ENCODE data around the gene TMPRSS7.
A peak's percentile ranks its signal among the peaks of the same experiment; 100 is the strongest.
"Not testable (repeated sequence)": the region's sequence is repeated elsewhere in the genome, so short reads cannot be mapped to it uniquely, and the experiment has no call there.

TMPRSS7 gene

GRCh38 chr3:112061152-112061551, 26.6 kb downstream of the TMPRSS7 start:
- DNase-seq (ENCODE audit: low spot score) (no peak), ATAC-seq (ENCODE audit: low read depth) (no peak)
- H3K27me3 ChIP-seq (ENCODE audit: insufficient read depth, poor library complexity, severe bottlenecking), result no peaks in the 10 kb centered on the region
- H3K27ac ChIP-seq (ENCODE audit: poor library complexity, severe bottlenecking), result no peak overlapping the region
- H3K9me3 ChIP-seq (ENCODE audit: severe bottlenecking), result no peaks in the 10 kb centered on the region
- peaks cover 6% of the 10 kb centered on the region for H3K4me1 ChIP-seq (ENCODE audit: insufficient read depth, poor library complexity, severe bottlenecking)
- no peaks in the 10 kb centered on the region for H3K36me3 ChIP-seq (ENCODE audit: low read depth)
- no peak for TF ChIP-seq CTCF (IDR thresholded peaks at IDR 0.05; ENCODE audit: poor library complexity, severe bottlenecking)
- H3K4me3 ChIP-seq (ENCODE audit: severe bottlenecking), result no peak overlapping the region

GRCh38 chr3:112072387-112073060, 38.0 kb downstream of the TMPRSS7 start:
- not testable (repeated sequence) for H3K4me3 ChIP-seq (ENCODE audit: severe bottlenecking); ATAC-seq (ENCODE audit: low read depth); H3K9me3 ChIP-seq (ENCODE audit: severe bottlenecking); DNase-seq (ENCODE audit: low spot score); H3K27me3 ChIP-seq (ENCODE audit: insufficient read depth, poor library complexity, severe bottlenecking); H3K27ac ChIP-seq (ENCODE audit: poor library complexity, severe bottlenecking); H3K36me3 ChIP-seq (ENCODE audit: low read depth)
- H3K4me1 ChIP-seq (ENCODE audit: insufficient read depth, poor library complexity, severe bottlenecking), result peaks cover 21% of the 10 kb centered on the region

GRCh38 chr3:112074006-112074405, 39.5 kb downstream of the TMPRSS7 start:
- Histone ChIP-seq H3K4me1 (ENCODE audit: insufficient read depth, poor library complexity, severe bottlenecking) (peaks cover 21% of the 10 kb centered on the region), H3K36me3 (ENCODE audit: low read depth) (no peaks in the 10 kb centered on the region), H3K4me3 (ENCODE audit: severe bottlenecking) (no peak overlapping the region), H3K27ac (ENCODE audit: poor library complexity, severe bottlenecking) (peak overlapping the region; percentile 89), H3K27me3 (ENCODE audit: insufficient read depth, poor library complexity, severe bottlenecking) (no peaks in the 10 kb centered on the region), H3K9me3 (ENCODE audit: severe bottlenecking) (no peaks in the 10 kb centered on the region)
- ATAC-seq (ENCODE audit: low read depth) (no peak), DNase-seq (ENCODE audit: low spot score) (no peak)
- no peak for TF ChIP-seq CTCF (IDR thresholded peaks at IDR 0.05; ENCODE audit: poor library complexity, severe bottlenecking)

- Histone ChIP-seq H3K27ac (ENCODE audit: poor library complexity, severe bottlenecking) (peak overlapping the region; percentile 89), H3K9me3 (ENCODE audit: severe bottlenecking) (no peaks in the 10 kb centered on the region), H3K4me1 (ENCODE audit: insufficient read depth, poor library complexity, severe bottlenecking) (peaks cover 21% of the 10 kb centered on the region), H3K36me3 (ENCODE audit: low read depth) (no peaks in the 10 kb centered on the region), H3K27me3 (ENCODE audit: insufficient read depth, poor library complexity, severe bottlenecking) (no peaks in the 10 kb centered on the region), H3K4me3 (ENCODE audit: severe bottlenecking) (no peak overlapping the region)
- TF ChIP-seq CTCF (IDR thresholded peaks at IDR 0.05; ENCODE audit: poor library complexity, severe bottlenecking), result no peak
- ATAC-seq (ENCODE audit: low read depth), result peak; percentile 95
- DNase-seq (ENCODE audit: low spot score), result peak; percentile 91
Measured at GRCh38 chr3:112074616-112075497, 40.3 kb downstream of the TMPRSS7 start.

- TF ChIP-seq CTCF (IDR thresholded peaks at IDR 0.05; ENCODE audit: poor library complexity, severe bottlenecking), result no peak
- Histone ChIP-seq H3K4me1 (ENCODE audit: insufficient read depth, poor library complexity, severe bottlenecking) (peaks cover 21% of the 10 kb centered on the region), H3K9me3 (ENCODE audit: severe bottlenecking) (no peaks in the 10 kb centered on the region), H3K36me3 (ENCODE audit: low read depth) (no peaks in the 10 kb centered on the region), H3K27me3 (ENCODE audit: insufficient read depth, poor library complexity, severe bottlenecking) (no peaks in the 10 kb centered on the region), H3K27ac (ENCODE audit: poor library complexity, severe bottlenecking) (no peak overlapping the region), H3K4me3 (ENCODE audit: severe bottlenecking) (no peak overlapping the region)
- ATAC-seq (ENCODE audit: low read depth) (no peak), DNase-seq (ENCODE audit: low spot score) (no peak)
Measured at GRCh38 chr3:112078125-112079083, 43.9 kb downstream of the TMPRSS7 start.
